Choroid plexus epithelial cell (primary cell): ENCODE results near the gene FNDC3B.
A peak's percentile ranks its signal among the peaks of the same experiment; 100 is the strongest.

Experiments used
- DNase-seq: peaks from one replicate; pipeline ENCODE4 v3.0.0-alpha.2; 2010; ENCODE audit warnings: low read depth
- H3K4me3 ChIP-seq: 2 replicates; pipeline ENCODE4 v1.5.1; 2011; ENCODE audit warnings: low read depth, mild to moderate bottlenecking, control low read depth, low read length, moderate library complexity
- TF ChIP-seq, protein P1 (sequence below): conservative IDR thresholded peaks from 2 replicates; pipeline ENCODE4 v1.5.1; 2011; ENCODE audit warnings: low read depth, mild to moderate bottlenecking, control low read depth, inconsistent platforms, low read length, moderate library complexity

FNDC3B gene

DNA sequence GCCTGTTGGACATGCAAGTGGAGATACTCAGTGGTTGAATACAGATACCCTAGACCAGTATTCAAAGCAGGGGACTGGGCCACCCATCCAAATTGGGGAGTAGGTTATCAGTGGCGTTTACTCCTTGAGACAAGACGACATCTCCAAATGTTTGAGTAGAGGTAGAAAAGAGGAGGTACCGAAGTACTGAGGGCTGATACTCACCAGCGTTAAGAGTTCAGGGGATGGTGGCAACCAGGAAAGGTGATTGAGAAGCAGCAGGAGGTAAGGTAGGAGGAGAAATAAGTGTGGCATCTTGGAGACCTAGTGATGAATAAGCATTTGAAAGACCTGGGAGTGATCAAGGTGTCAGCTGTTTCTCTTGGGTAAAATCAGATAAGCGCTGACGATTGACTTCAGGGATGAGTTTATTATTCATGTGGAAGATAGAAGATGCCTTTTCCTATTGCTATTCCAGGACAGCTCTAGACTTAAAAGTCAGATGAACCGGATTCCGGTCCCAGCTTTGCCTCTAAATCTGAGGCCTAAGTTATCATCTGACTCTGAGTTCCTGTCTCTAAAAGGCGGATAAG lies 312.6 kb downstream of the FNDC3B start:
- DNase-seq = no peak
- no peak overlapping the region for H3K4me3 ChIP-seq
- TF ChIP-seq, protein P1, sequence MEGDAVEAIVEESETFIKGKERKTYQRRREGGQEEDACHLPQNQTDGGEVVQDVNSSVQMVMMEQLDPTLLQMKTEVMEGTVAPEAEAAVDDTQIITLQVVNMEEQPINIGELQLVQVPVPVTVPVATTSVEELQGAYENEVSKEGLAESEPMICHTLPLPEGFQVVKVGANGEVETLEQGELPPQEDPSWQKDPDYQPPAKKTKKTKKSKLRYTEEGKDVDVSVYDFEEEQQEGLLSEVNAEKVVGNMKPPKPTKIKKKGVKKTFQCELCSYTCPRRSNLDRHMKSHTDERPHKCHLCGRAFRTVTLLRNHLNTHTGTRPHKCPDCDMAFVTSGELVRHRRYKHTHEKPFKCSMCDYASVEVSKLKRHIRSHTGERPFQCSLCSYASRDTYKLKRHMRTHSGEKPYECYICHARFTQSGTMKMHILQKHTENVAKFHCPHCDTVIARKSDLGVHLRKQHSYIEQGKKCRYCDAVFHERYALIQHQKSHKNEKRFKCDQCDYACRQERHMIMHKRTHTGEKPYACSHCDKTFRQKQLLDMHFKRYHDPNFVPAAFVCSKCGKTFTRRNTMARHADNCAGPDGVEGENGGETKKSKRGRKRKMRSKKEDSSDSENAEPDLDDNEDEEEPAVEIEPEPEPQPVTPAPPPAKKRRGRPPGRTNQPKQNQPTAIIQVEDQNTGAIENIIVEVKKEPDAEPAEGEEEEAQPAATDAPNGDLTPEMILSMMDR = no peak

DNA sequence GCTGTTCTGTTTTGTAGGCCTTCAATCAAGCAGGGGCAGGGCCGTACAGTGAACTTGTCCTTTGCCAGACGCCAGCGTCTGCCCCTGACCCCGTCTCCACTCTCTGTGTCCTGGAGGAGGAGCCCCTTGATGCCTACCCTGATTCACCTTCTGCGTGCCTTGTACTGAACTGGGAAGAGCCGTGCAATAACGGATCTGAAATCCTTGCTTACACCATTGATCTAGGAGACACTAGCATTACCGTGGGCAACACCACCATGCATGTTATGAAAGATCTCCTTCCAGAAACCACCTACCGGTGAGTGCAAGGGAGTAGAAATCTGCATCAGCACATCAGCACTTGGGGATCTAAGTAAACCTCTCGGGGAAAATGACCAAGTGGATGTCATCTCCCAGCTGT lies 313.4 kb downstream of the FNDC3B start:
- no peak for DNase-seq
- no peak overlapping the region for H3K4me3 ChIP-seq
- TF ChIP-seq, protein P1 = no peak

DNA sequence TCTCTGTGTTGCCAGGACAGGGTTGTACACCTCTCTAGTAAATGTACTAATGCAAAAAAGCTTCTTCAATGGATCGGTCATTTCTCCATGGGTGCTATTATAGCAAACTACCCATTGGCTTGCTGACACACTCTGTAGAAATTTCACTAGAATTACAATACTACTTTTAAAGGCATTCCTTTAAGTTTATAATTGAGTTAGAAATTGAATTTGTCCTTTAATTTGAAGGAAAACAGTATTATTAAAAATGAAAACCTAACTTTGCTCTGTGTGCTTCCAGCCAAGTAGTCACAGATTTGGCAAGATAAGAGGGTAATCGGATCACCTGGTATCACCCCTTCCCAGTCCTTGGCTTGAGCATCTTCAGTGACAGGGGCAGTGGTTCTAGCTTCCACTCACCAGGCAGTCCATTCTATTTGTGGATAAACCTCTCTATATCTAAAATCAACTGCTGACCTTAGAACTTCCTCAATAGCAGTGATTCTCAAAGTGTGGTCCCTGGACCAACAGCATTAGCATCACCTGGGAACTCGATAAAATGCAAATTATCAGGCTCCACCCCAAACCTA lies 315.6 kb downstream of the FNDC3B start:
- TF ChIP-seq, protein P1 = no peak
- H3K4me3 ChIP-seq = no peak overlapping the region
- no peak for DNase-seq

DNA sequence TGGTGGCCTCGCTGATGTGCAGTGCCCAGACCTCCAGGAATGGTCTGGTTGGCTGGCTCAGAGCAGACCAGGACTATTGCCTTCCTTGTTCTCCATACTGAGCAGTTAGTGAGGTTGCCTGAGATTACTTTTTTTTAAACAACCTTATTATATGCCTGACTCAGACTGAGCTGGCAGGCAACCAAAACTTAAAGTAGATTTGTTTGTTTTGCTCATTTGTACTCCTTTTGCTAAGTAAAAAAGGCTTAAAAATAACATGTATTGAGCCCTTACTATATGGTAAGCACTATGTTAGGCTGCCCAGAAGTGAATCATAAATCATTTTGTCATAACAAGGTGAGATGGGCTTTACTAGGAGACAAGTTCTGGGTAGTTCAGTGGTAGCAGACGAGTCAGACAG lies 316.5 kb downstream of the FNDC3B start:
- TF ChIP-seq, protein P1 = no peak
- peak; percentile 95 for DNase-seq
- H3K4me3 ChIP-seq = no peak overlapping the region

DNA sequence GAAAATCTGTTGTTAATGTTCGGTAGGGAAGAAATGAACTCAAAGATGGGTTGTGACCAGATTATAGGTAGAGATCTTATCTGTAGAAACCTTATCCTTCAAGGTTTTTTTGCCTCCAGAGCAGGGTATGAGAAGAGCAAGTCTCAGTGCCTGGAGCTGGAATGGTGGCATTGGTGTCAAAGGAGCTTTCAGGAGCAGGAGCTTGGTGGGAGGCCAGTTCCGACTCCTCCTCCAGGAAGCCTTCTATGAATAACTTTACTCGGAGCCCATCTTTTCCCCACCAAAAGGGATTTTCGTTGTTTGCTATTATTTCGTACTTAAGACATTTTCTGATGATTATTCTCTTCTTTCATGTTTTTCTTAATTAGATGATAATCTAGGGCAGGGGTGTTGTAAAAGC lies 317.0 kb downstream of the FNDC3B start:
- TF ChIP-seq, protein P1 = no peak
- DNase-seq = no peak
- no peak overlapping the region for H3K4me3 ChIP-seq

DNA sequence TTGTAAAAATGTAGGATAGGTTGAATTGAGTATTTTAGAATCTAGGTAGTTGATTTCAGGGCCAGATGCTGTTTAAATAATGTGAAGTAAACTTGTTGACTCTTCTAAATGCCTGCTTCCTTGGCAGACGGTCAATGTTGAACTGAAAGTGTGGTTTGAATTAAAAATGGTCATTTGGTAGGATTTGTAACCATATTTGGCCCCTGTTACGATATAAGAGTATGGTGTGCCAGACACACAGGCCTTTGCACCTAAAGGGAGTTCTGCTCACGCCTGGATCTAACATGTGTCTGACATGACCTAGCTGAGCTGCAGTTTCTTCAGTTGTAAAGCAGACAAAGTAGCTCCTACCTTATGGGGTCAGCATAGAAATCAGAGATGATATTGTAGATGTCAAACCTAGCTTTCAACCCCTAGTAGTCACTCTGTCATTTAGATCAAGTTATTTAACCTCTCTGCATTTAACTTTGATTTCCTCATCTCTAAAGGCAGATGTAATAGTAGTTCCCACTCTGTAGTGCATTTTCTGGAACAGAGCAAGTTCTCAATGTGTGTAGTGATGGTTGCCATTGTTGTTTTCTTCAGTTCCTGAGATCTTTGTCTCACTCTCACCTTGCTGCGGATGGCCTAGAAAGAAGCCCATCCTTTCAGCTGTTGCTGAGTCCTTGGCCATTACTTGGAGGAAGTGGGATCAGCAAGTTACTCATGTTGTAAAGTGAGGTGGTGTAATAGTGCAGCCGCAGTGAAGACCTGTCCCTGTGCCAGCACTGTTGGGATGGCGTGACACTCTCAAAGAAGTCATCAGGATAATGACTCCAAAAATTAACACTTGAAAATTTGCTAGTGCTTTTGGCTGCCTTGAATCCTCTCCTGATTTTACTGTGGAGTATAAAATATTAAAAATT lies 318.7 kb downstream of the FNDC3B start:
- DNase-seq = peak; percentile 40
- no peak overlapping the region for H3K4me3 ChIP-seq
- TF ChIP-seq, protein P1 = no peak
